NCI-H345 treated with DMSO at 0.1 percent for 48 hours (cell line): ENCODE data around the gene SNRK.
"Not testable (repeated sequence)": the region's sequence is repeated elsewhere in the genome, so short reads cannot be mapped to it uniquely, and the experiment has no call there.

Experiments used
- DNase-seq: peaks from one replicate; lab custom pipeline; 2025; ENCODE audit not compliant: unreplicated experiment; lab: John Stamatoyannopoulos, UW

Gene SNRK

GRCh38 chr3:43345877-43346276, 59.5 kb downstream of the SNRK start:
- no peak for DNase-seq

- no peak for DNase-seq
These were observed 60.8 kb downstream of the SNRK start for GRCh38 chr3:43346978-43347749.

- DNase-seq = no peak
These were observed 61.4 kb downstream of the SNRK start for GRCh38 chr3:43347774-43348173.

- no peak for DNase-seq
These were observed 62.0 kb downstream of the SNRK start for GRCh38 chr3:43348350-43348749.

- no peak for DNase-seq
These were observed 62.7 kb downstream of the SNRK start for GRCh38 chr3:43348852-43349574.

- DNase-seq = no peak
These were observed 63.4 kb downstream of the SNRK start for GRCh38 chr3:43349716-43350115.

- no peak for DNase-seq
These were observed 67.1 kb downstream of the SNRK start for GRCh38 chr3:43353393-43353792.

GRCh38 chr3:43353923-43354670, 67.8 kb downstream of the SNRK start:
- no peak for DNase-seq

- not testable (repeated sequence) for DNase-seq
These were observed 69.7 kb downstream of the SNRK start for GRCh38 chr3:43356033-43356432.

- DNase-seq = no peak
These were observed 74.7 kb downstream of the SNRK start for GRCh38 chr3:43361077-43361476.

- no peak for DNase-seq
These were observed 75.8 kb downstream of the SNRK start for GRCh38 chr3:43362183-43362582.

- no peak for DNase-seq
These were observed 76.6 kb downstream of the SNRK start for GRCh38 chr3:43362961-43363360.

- DNase-seq = no peak
These were observed 77.4 kb downstream of the SNRK start for GRCh38 chr3:43363621-43364266.

GRCh38 chr3:43364494-43364893, 78.2 kb downstream of the SNRK start:
- no peak for DNase-seq

- no peak for DNase-seq
These were observed 78.6 kb downstream of the SNRK start for GRCh38 chr3:43364926-43365325.

- DNase-seq = no peak
These were observed 79.4 kb downstream of the SNRK start for GRCh38 chr3:43365601-43366305.

GRCh38 chr3:43366481-43366880, 80.1 kb downstream of the SNRK start:
- DNase-seq = no peak

- no peak for DNase-seq
These were observed 80.5 kb downstream of the SNRK start for GRCh38 chr3:43366885-43367284.

GRCh38 chr3:43369404-43370292, 83.3 kb downstream of the SNRK start:
- no peak for DNase-seq
